Activated CD8-positive, alpha-beta T cell treated with anti-CD3 and anti-CD28 coated beads for 36 hours (primary cell): ENCODE results near the gene BPIFB2. TPM values are rescaled to one million over a fixed set of nuclear protein-coding genes. Genes with fewer than 3 reads are reported as not detected.

Experiments
- ATAC-seq: fragments of 200-7000 bp; cut with Tn5 transposase; one replicate; pipeline ENCODE4 v1.10.0; 2021; ENCODE audit warnings: mild to moderate bottlenecking, moderate library complexity
- CTCF ChIA-PET: fragments of 350-600 bp; sonication (Branson Sonifier 250); formaldehyde crosslinking; loops from one replicate; lab custom pipeline; 2021; ENCODE audit warnings: antibody characterized with exemption; lab: Charles Lee
- POLR2A ChIA-PET: fragments of 350-600 bp; sonication (Branson Sonifier 250); formaldehyde crosslinking; loops from one replicate; lab custom pipeline; 2021; ENCODE audit warnings: antibody characterized with exemption; lab: Charles Lee
- DNase-seq: peaks from one replicate; pipeline ENCODE4 v3.0.0-alpha.2; 2020
- H3K27ac Mint-ChIP-seq: one replicate; pipeline ENCODE4 v1.8.0; 2021; ENCODE audit warnings: mild to moderate bottlenecking, mixed read lengths
- H3K27me3 Mint-ChIP-seq: one replicate; pipeline ENCODE4 v1.8.0; 2021; ENCODE audit warnings: mixed read lengths
- H3K36me3 Mint-ChIP-seq: one replicate; pipeline ENCODE4 v1.8.0; 2021; ENCODE audit warnings: low read depth, mixed read lengths
- H3K4me1 Mint-ChIP-seq: one replicate; pipeline ENCODE4 v1.8.0; 2021; ENCODE audit warnings: low read depth, mixed read lengths
- H3K4me3 Mint-ChIP-seq: one replicate; pipeline ENCODE4 v1.8.0; 2021; ENCODE audit warnings: mild to moderate bottlenecking, moderate library complexity, mixed read lengths
- H3K9me3 Mint-ChIP-seq: one replicate; pipeline ENCODE4 v1.8.0; 2021; ENCODE audit warnings: mixed read lengths
- CTCF ChIP-seq: fragments of 200-600 bp; IDR thresholded peaks from one replicate; pipeline ENCODE4 v1.8.0; 2022; ENCODE audit warnings: antibody characterized with exemption, mild to moderate bottlenecking
- intact Hi-C: fragments of 100-400 bp; cut with micrococcal nuclease; formaldehyde crosslinking; loops from one replicate; pipeline ENCODE4 v1.10.0; 2022
- total RNA-seq, 2 experiments: library from RNA; stranded (reverse); gene quantifications; one replicate each; pipeline ENCODE4 v1.2.3, GENCODE V29; 2021

The BPIFB2 gene
- total RNA-seq, 2 experiments from 2014 or later = not detected

GRCh38 chr20:33018169-33018931 lies 10.8 kb downstream of the BPIFB2 start:
- DNase-seq = no peak
- Mint-ChIP-seq H3K27me3 (no peaks in the 10 kb centered on the region), H3K27ac (no peak overlapping the region), H3K4me3 (no peak overlapping the region), H3K9me3 (no peaks in the 10 kb centered on the region), H3K4me1 (no peaks in the 10 kb centered on the region), H3K36me3 (no peaks in the 10 kb centered on the region)
- intact Hi-C loops = no loop called here
- TF ChIP-seq CTCF = no peak
- ChIA-PET CTCF (interaction anchor here (1.0 to 1.1 kb wide), 2 partner anchors 14 to 73 kb away, joined by 3 read pairs; partner anchors contain the start of gene SUN5), POLR2A (no interaction called here)
- ATAC-seq = no peak

- ATAC-seq (no peak), DNase-seq (no peak)
- Mint-ChIP-seq H3K9me3 (no peaks in the 10 kb centered on the region), H3K4me3 (no peak overlapping the region), H3K27ac (no peak overlapping the region), H3K36me3 (no peaks in the 10 kb centered on the region), H3K4me1 (no peaks in the 10 kb centered on the region), H3K27me3 (no peaks in the 10 kb centered on the region)
- CTCF ChIA-PET = no interaction called here
- POLR2A ChIA-PET = no interaction called here
- intact Hi-C loops = no loop called here
- no peak for TF ChIP-seq CTCF
Measured at GRCh38 chr20:33019465-33020277, 12.2 kb downstream of the BPIFB2 start.

- DNase-seq = no peak
- TF ChIP-seq CTCF = no peak
- Mint-ChIP-seq H3K4me1 (no peaks in the 10 kb centered on the region), H3K27me3 (no peaks in the 10 kb centered on the region), H3K9me3 (no peaks in the 10 kb centered on the region), H3K36me3 (no peaks in the 10 kb centered on the region), H3K4me3 (no peak overlapping the region), H3K27ac (no peak overlapping the region)
- ChIA-PET POLR2A (no interaction called here), CTCF (no interaction called here)
- ATAC-seq = no peak
- intact Hi-C loops = no loop called here
Measured at GRCh38 chr20:33020278-33021161, 13.0 kb downstream of the BPIFB2 start.

- CTCF ChIA-PET = no interaction called here
- H3K36me3 Mint-ChIP-seq = no peaks in the 10 kb centered on the region
- no peak for TF ChIP-seq CTCF
- intact Hi-C loops = no loop called here
- H3K4me3 Mint-ChIP-seq = no peak overlapping the region
- no peak for ATAC-seq
- H3K4me1 Mint-ChIP-seq = no peaks in the 10 kb centered on the region
- POLR2A ChIA-PET = interaction anchor here (1.2 kb wide), 1 partner anchor 11 kb away, joined by 3 read pairs; no protein-coding TSS in a partner anchor
- no peak for DNase-seq
- no peaks in the 10 kb centered on the region for H3K9me3 Mint-ChIP-seq
- no peak overlapping the region for H3K27ac Mint-ChIP-seq
- H3K27me3 Mint-ChIP-seq = no peaks in the 10 kb centered on the region
Measured at GRCh38 chr20:33021879-33022278, 14.4 kb downstream of the BPIFB2 start.
